Activated naive CD4-positive, alpha-beta T cell treated with anti-CD3 and anti-CD28 coated beads, Interleukin-2, amount 10 ng/mL, durations not matched to agents 7 days and 5 days (primary cell): ENCODE results near the gene SHFL.
A peak's percentile ranks its signal among the peaks of the same experiment; 100 is the strongest.

Experiments
- CTCF ChIA-PET: fragments of 350-600 bp; sonication (Branson Sonifier 250); formaldehyde crosslinking; loops from one replicate; lab custom pipeline; 2021; ENCODE audit warnings: antibody characterized with exemption; lab: Charles Lee
- DNase-seq: peaks from one replicate; pipeline ENCODE4 v3.0.0-alpha.2; 2020
- H3K27ac Mint-ChIP-seq: one replicate; pipeline ENCODE4 v1.8.0; 2021; ENCODE audit warnings: mild to moderate bottlenecking, moderate library complexity, mixed read lengths
- H3K27me3 Mint-ChIP-seq: one replicate; pipeline ENCODE4 v1.8.0; 2021; ENCODE audit warnings: mild to moderate bottlenecking, mixed read lengths
- H3K36me3 Mint-ChIP-seq: one replicate; pipeline ENCODE4 v1.8.0; 2021; ENCODE audit warnings: mixed read lengths
- H3K4me1 Mint-ChIP-seq: one replicate; pipeline ENCODE4 v1.8.0; 2021; ENCODE audit warnings: mixed read lengths
- H3K4me3 Mint-ChIP-seq: one replicate; pipeline ENCODE4 v1.8.0; 2021; ENCODE audit warnings: mild to moderate bottlenecking, moderate library complexity, mixed read lengths
- H3K9me3 Mint-ChIP-seq: one replicate; pipeline ENCODE4 v1.8.0; 2021; ENCODE audit warnings: mixed read lengths

The SHFL gene

DNA sequence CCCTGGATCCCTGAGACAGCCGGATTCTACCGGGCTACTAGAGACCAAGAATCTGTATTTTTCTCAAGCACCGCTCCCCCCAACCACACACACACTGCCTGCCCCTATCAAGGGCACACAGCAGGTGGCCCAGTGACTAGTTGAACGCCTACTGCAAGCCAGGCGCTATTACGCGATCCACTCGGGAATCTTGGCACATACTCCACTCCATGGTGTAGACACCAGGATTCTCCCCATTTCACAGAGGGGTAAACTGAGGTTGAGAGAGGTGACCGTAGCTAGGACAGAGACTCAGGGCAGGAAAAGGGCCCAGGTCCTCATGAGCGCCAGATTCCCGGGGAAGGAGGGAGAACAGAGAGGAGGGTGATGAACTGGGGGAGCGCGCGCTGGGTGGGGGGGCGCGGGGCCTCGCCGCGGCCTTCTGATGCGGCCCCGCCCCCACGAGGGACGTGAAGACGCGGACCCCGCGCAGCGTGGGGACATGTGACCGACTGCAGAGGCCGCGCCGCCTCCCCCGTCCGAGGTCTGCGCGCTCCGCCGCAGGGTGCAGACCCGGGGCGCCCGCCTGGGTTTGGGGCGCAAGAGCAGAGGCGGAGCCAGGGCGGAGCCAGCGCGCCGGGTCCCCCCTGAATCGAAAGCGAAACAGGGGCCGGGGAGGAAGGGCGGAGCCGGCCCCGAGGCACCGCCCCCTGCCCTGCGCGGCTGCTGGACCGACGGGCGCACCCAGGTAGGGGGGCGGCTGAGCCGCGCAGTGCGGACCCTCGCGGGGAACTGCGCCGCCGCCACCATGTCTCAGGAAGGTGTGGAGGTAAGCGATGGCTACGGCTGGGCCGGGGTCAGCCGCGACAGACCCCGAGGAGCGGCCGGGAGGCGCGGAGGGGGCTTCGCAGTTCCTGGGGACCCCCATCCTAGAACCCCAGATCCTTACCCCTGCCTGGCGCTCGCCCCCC, at the start of gene SHFL:
Gene SHFL (plus strand): TSS at position 677 of the 950 bp plus-strand sequence. CDS start 111 bp downstream, at position 788.
- H3K27ac Mint-ChIP-seq, result peak within 1 kb of the TSS; percentile 80
- H3K4me3 Mint-ChIP-seq, result peak within 1 kb of the TSS; percentile 81
- CTCF ChIA-PET, result no interaction called here
- peaks cover 17% of the 10 kb centered on the region for H3K36me3 Mint-ChIP-seq
- no peaks in the 10 kb centered on the region for H3K9me3 Mint-ChIP-seq
- peaks cover 24% of the 10 kb centered on the region for H3K4me1 Mint-ChIP-seq
- H3K27me3 Mint-ChIP-seq, result peaks cover 18% of the 10 kb centered on the region
- peak; percentile 92 for DNase-seq

DNA sequence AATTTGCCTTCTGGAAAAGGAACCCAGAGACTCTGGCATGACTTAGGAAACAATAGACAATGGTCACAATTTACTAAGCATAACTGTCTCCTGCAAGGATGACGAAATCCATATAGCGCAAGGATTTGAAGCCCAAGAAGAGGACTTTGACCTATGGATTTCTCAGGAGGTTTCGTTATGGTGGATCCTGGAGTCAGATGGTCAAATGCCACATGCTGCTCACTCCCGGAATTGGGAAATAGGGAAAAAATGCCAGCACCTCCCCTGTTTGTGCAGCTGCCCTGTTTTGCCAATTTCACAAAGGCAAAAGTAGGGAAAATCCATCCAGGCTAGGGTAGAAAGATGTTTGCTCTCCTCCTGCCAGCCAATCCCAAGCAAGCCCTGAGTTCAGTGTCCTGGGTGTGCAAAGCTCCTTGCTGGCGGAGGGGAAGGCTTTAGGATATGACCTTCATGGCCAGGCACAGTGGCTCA, 49.5 kb upstream of the SHFL start:
- no peak overlapping the region for H3K4me3 Mint-ChIP-seq
- no peaks in the 10 kb centered on the region for H3K36me3 Mint-ChIP-seq
- CTCF ChIA-PET, result interaction anchor here (1.0 kb wide), 1 partner anchor 49 kb away, joined by 3 read pairs; no protein-coding TSS in a partner anchor
- H3K9me3 Mint-ChIP-seq, result no peaks in the 10 kb centered on the region
- DNase-seq, result no peak
- no peaks in the 10 kb centered on the region for H3K4me1 Mint-ChIP-seq
- H3K27ac Mint-ChIP-seq, result no peak overlapping the region
- H3K27me3 Mint-ChIP-seq, result peaks cover 50% of the 10 kb centered on the region

DNA sequence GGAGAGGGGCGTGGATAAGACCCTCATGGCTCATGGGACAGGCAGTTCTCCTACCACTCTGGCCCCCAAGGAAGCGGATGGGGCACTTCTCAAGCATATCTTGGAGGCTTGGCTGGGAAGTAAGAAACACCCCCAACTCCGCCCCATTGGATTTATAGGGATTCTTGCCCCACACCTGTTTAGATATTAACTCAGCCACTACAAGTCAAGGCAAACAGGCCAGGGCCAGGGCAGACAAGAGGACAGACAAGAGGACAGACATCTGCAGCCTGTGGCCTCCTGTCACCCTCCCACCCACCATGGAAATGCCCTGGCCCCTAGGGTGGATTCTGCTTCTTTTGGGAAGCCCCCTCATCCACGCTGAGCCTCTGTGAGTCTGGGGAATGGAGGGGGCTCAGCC, 48.8 kb upstream of the SHFL start:
- no peak overlapping the region for H3K27ac Mint-ChIP-seq

DNA sequence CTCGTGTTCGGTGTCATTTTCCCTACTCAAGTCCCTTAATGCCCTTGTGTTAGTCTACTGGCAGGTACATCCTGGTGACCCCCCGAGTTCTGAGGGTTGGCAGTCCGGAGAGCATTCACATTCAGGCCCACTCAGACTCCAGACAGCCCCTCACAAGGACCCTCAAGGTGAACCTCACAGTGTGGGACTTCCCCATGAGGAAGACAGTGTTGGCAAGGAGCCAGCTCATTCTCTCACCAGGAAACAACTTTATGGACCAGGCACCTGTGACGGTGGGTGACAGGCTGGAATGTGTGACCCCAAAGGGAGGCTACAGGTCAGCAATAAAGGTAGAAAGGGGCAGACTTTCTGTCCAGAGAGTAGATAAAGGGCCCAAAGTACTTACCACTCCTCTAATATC, 48.3 kb upstream of the SHFL start:
- CTCF ChIA-PET, result interaction anchor here (0.6 kb wide), 1 partner anchor 11 kb away, joined by 4 read pairs; no protein-coding TSS in a partner anchor
- H3K4me1 Mint-ChIP-seq, result no peaks in the 10 kb centered on the region
- no peak overlapping the region for H3K4me3 Mint-ChIP-seq

More for the DNA sequence above, 48.8 kb upstream of the SHFL start:
- H3K9me3 Mint-ChIP-seq, result no peaks in the 10 kb centered on the region
- CTCF ChIA-PET, result interaction anchor here (0.6 to 1.0 kb wide), 2 partner anchors 12 to 50 kb away, joined by 3 to 4 read pairs; no protein-coding TSS in a partner anchor
- H3K36me3 Mint-ChIP-seq, result no peaks in the 10 kb centered on the region
- peaks cover 55% of the 10 kb centered on the region for H3K27me3 Mint-ChIP-seq
- DNase-seq, result no peak
- no peaks in the 10 kb centered on the region for H3K4me1 Mint-ChIP-seq
- H3K4me3 Mint-ChIP-seq, result no peak overlapping the region

DNA sequence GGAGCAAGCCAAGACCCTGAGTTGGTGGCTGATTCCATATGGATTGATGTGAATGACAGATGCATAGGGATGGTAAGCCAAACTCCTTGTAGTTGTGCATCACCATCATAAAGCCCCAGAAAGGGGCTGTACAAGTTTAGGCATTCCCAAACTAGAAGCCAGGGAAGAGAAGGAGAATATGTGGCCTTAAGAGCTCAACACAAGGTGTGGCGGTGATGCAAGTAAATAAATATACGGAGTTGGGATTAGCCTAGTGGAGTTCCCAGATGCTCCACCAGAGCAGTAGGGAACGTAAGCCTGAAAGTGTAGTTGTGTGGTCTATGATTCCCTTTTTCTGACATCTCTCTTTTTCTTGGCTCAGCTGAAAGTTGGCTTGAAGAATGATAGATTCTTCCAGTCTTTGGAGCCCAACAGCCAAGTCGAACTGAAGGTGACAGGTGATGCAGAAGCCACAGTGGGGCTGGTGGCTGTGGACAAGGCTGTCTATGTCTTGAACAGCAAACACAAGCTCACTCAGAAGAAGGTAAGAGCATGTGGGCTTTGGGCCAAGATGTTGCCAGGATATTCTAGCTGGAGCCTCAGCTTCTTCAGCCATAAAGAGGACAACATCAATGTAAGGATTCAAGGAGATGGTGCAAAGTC, 42.7 kb upstream of the SHFL start:
- H3K27ac Mint-ChIP-seq, result no peak overlapping the region
- no peaks in the 10 kb centered on the region for H3K4me1 Mint-ChIP-seq
- peaks cover 45% of the 10 kb centered on the region for H3K27me3 Mint-ChIP-seq
- no peak for DNase-seq
- CTCF ChIA-PET, result no interaction called here
- no peaks in the 10 kb centered on the region for H3K36me3 Mint-ChIP-seq
- H3K9me3 Mint-ChIP-seq, result peaks cover 5% of the 10 kb centered on the region
- H3K4me3 Mint-ChIP-seq, result no peak overlapping the region

More for the DNA sequence above, 48.3 kb upstream of the SHFL start:
- peaks cover 59% of the 10 kb centered on the region for H3K27me3 Mint-ChIP-seq
- no peaks in the 10 kb centered on the region for H3K36me3 Mint-ChIP-seq
- no peak overlapping the region for H3K27ac Mint-ChIP-seq
- no peaks in the 10 kb centered on the region for H3K9me3 Mint-ChIP-seq
- DNase-seq, result no peak

DNA sequence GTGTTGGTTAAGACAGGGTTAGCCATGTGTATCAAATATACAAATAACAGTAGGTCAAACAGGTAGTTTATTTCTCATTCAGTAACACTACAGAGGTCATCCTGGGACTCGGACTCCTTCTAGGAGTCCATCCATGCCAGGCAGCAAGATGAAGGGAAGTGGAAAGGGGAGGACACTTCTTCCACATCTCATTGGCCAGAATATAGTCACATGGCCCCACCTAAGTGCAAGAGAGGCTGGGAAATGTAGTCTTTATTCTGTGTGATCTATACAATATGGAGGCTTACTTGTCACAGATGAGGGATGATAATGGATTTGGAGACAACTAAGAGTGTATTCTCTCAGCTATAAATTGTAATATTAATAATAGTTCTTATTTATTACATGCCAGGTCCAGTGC, 41.7 kb upstream of the SHFL start:
- no peak for DNase-seq
- peaks cover 5% of the 10 kb centered on the region for H3K9me3 Mint-ChIP-seq
- H3K4me3 Mint-ChIP-seq, result no peak overlapping the region
- H3K27me3 Mint-ChIP-seq, result peaks cover 44% of the 10 kb centered on the region
- H3K4me1 Mint-ChIP-seq, result no peaks in the 10 kb centered on the region
- CTCF ChIA-PET, result no interaction called here
- no peak overlapping the region for H3K27ac Mint-ChIP-seq
- no peaks in the 10 kb centered on the region for H3K36me3 Mint-ChIP-seq

DNA sequence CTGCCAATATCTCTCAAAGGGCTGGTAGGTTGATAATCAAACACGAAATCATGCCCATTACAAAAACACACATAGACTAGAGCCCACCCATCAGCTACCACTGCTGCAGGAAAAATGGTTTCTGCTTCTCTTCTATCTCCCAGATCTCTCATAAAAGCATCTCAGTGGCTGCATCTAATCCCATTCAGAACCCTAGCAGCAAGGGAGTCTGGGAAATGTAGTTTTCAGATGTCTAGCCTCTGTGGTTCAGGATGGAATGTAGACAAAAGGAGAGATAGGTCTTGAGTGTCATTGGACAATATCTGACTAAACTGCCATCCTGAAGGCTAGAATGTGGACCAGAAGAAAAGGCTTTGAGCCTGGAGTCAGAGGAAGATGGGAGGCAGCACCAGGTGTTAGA, 40.7 kb upstream of the SHFL start:
- H3K27ac Mint-ChIP-seq, result no peak overlapping the region
- H3K4me1 Mint-ChIP-seq, result no peaks in the 10 kb centered on the region
- CTCF ChIA-PET, result no interaction called here
- H3K27me3 Mint-ChIP-seq, result peaks cover 43% of the 10 kb centered on the region
- no peak for DNase-seq
- no peak overlapping the region for H3K4me3 Mint-ChIP-seq
- no peaks in the 10 kb centered on the region for H3K36me3 Mint-ChIP-seq
- H3K9me3 Mint-ChIP-seq, result peaks cover 5% of the 10 kb centered on the region

DNA sequence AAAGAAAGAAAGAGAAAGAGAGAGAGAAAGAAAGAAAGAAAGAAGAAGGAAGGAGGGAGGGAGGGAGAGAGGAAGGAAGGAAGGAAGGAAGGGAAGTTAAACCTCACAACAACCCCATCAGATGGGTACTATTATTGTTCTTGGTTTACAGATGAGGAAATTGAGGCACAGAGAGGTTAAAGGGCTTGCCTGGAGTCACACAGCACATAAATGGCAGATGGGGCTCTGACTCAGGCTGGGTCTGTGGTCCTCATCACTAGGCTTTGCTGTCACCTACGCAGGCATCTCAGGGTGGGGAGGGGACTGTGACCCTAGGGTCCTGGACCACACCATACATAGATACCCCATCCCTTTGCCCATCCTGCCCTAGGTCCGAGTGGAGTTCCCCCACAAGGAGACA, 36.5 kb upstream of the SHFL start:
- no peak for DNase-seq
- Mint-ChIP-seq H3K4me1 (no peaks in the 10 kb centered on the region), H3K9me3 (no peaks in the 10 kb centered on the region), H3K4me3 (no peak overlapping the region), H3K36me3 (no peaks in the 10 kb centered on the region), H3K27ac (no peak overlapping the region), H3K27me3 (peaks cover 32% of the 10 kb centered on the region)
- CTCF ChIA-PET, result no interaction called here

DNA sequence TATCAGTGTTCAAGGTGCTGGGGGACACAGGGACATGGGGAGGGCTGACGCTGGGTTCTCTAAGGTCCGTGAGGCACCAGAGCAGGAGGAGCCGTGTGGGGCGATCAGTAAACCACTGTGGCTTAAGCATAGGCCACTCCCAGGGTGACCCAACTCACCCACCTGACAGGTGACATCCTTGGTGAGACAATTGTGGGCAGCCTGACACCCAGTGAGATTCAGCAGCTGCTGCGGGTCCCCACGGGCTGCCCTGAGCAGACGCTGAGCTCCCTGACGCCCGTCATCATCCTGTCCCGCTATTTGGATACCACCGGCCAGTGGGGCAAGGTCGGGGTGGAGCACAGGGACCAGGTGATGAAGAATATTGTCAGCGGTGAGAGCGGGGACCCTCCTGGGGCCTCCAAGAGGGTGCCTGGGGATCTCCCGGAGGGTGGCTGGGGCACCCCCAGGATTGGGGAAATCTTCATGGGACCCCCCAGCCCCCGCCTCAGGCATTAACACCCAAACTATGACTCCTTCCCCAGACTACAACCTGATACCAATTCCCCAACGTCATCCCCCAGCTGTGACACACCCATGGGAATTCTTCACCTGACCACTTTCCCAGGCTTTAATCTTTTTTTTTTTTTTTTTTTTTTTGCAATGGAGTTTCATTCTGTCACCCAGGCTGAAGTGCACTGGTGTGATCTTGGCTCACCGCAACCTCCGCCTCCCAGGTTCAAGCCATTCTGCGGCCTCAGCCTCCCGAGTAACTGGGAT, 33.3 kb upstream of the SHFL start:
- H3K27me3 Mint-ChIP-seq, result peaks cover 25% of the 10 kb centered on the region
- no peaks in the 10 kb centered on the region for H3K36me3 Mint-ChIP-seq
- CTCF ChIA-PET, result no interaction called here
- H3K4me3 Mint-ChIP-seq, result no peak overlapping the region
- no peaks in the 10 kb centered on the region for H3K9me3 Mint-ChIP-seq
- DNase-seq, result no peak
- no peak overlapping the region for H3K27ac Mint-ChIP-seq
- H3K4me1 Mint-ChIP-seq, result peaks cover 3% of the 10 kb centered on the region

DNA sequence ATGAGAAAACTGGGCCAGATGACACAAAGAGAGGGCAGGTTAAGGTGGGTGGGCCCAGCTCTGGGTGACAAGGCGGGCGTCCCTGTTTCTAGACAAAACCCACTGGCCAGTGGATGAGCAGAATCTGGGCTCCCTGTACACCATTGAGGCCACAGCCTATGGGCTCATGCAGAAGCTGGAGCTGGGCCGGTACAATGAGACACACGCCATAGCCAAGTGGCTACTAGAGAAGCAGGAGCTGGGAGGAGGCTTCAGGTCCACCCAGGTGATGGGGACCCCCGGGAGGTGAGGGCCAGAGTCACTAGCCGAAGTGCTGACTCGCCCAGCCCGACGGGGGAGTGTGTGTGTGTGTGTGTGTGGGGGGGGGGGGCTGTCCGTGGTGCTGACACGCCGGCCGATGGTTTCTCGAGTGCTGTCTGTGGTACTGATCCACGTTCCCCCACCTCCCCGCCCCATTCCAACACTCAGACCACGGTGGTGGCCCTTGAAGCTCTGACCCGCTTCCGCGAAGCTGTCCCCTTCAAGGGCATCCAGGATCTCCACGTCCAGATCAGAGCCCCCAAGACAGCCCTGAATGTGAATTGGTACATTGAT, 24.3 kb upstream of the SHFL start:
- H3K4me1 Mint-ChIP-seq, result no peaks in the 10 kb centered on the region
- no peak overlapping the region for H3K4me3 Mint-ChIP-seq
- CTCF ChIA-PET, result no interaction called here
- H3K9me3 Mint-ChIP-seq, result no peaks in the 10 kb centered on the region
- H3K27me3 Mint-ChIP-seq, result peaks cover 27% of the 10 kb centered on the region
- H3K27ac Mint-ChIP-seq, result no peak overlapping the region
- H3K36me3 Mint-ChIP-seq, result no peaks in the 10 kb centered on the region
- DNase-seq, result peak; percentile 24

DNA sequence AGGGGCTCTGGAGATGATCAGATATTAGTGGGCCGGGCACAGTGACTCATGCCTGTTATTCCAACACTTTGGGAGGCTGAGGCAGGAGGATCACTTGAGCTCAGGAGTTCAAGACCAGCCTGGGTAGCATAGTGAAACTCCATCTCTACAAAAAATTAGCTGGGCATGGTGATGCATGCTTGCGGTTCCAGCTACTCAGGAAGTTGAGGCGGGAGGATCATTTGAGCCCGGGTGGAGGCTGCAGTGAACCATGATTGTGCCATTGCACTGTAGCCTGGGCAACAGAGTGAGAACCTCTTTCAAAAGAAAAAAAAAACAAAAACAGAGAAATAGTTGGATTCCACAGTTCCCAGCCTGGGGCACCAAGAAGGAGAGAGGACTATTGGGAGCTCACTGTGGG, 17.9 kb upstream of the SHFL start:
- Mint-ChIP-seq H3K27me3 (peaks cover 41% of the 10 kb centered on the region), H3K4me1 (peaks cover 8% of the 10 kb centered on the region), H3K4me3 (no peak overlapping the region), H3K36me3 (no peaks in the 10 kb centered on the region), H3K9me3 (peaks cover 1% of the 10 kb centered on the region), H3K27ac (no peak overlapping the region)
- no peak for DNase-seq
- CTCF ChIA-PET, result no interaction called here

DNA sequence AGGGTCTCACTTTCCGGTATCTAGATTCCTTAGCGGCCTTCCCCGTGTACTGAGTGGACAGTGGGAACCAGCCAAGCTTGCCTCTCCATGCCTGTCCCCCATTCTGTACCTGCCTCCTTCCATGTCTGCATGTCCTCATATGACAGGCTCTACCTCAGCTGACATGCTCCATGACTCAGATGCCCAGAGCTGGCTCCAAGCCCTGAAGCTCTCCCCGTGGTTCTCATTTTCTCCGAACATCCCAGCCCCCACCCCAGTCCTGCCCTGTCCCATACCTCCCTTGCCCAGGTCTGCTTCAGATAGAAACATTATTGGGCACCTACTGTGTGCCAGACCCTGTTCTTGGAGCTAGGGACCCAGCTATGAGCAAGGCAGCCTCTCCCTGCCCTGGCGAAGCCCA, 17.1 kb upstream of the SHFL start:
- no peak overlapping the region for H3K4me3 Mint-ChIP-seq
- CTCF ChIA-PET, result no interaction called here
- no peak overlapping the region for H3K27ac Mint-ChIP-seq

DNA sequence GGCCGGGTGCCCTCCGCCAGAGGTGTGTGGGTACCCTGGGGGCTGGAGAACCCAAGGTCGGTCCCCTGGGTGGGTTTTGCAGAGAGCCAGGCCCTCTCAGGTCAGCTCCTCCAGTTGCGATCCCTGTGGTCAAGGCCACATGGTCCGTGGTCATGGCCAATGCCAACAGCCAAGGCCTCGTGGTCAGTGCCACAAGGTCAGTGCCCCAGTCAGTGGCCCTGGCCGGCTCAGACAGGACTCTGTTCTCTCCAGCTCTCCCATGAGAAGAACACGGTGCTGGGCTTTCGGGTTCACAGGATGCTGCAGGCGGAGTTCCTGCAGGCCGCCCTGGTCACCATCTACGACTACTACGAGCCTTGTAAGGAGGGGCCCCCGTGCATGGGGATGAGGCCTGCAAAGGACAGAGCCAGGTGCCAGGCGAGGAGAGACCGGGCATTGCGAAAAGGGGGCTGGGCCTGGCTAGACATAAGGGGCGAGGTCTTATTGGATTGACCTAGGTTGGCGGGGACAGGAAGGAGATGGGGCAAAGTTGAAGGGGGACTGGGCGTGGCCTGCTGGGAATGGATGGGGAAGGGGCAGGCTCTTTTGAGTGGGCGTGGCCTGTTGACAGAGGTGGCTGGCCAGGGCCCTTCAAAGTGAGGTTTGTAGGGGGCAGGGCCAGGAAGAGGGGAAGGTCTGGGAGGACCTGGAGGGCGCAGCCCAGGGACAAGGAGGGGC, 15.2 kb upstream of the SHFL start:
- peaks cover 9% of the 10 kb centered on the region for H3K9me3 Mint-ChIP-seq
- no peaks in the 10 kb centered on the region for H3K36me3 Mint-ChIP-seq
- H3K27ac Mint-ChIP-seq, result no peak overlapping the region
- H3K4me1 Mint-ChIP-seq, result peaks cover 8% of the 10 kb centered on the region
- no peak for DNase-seq
- no peak overlapping the region for H3K4me3 Mint-ChIP-seq
- peaks cover 34% of the 10 kb centered on the region for H3K27me3 Mint-ChIP-seq
- CTCF ChIA-PET, result no interaction called here

More for the DNA sequence above, 17.1 kb upstream of the SHFL start:
- H3K27me3 Mint-ChIP-seq, result peaks cover 41% of the 10 kb centered on the region
- no peak for DNase-seq
- peaks cover 3% of the 10 kb centered on the region for H3K9me3 Mint-ChIP-seq
- no peaks in the 10 kb centered on the region for H3K36me3 Mint-ChIP-seq
- peaks cover 8% of the 10 kb centered on the region for H3K4me1 Mint-ChIP-seq
